Measurements from ENCODE around the gene GNB1.

Gene GNB1

GRCh38 chr1:1779691-1780597 is 110.9 kb downstream of the GNB1 start:
- DNase-seq, result no peak

- DNase-seq, result no peak
These were observed 111.6 kb downstream of the GNB1 start for GRCh38 chr1:1779320-1779675.

GRCh38 chr1:1778663-1779319 is 112.1 kb downstream of the GNB1 start:
- peak; percentile 61 for DNase-seq

- DNase-seq, result peak; percentile 85
These were observed 112.8 kb downstream of the GNB1 start, which contains the start of gene NADK for GRCh38 chr1:1777950-1778662. TSS of gene NADK (minus strand) at chr1:1778470. CDS start at chr1:1765406, 13,064 bp downstream.

GRCh38 chr1:1777583-1777899 is 113.3 kb downstream of the GNB1 start:
- DNase-seq, result no peak

- no peak for DNase-seq
These were observed 114.0 kb downstream of the GNB1 start for GRCh38 chr1:1776672-1777582.

GRCh38 chr1:1775327-1776226 is 115.3 kb downstream of the GNB1 start:
- DNase-seq, result no peak

GRCh38 chr1:1773874-1774273 is 117.0 kb downstream of the GNB1 start:
- no peak for DNase-seq

GRCh38 chr1:1771096-1771495 is 119.8 kb downstream of the GNB1 start:
- no peak for DNase-seq

- DNase-seq, result no peak
These were observed 120.8 kb downstream of the GNB1 start for GRCh38 chr1:1770102-1770501.

GRCh38 chr1:1768249-1768992 is 122.5 kb downstream of the GNB1 start:
- DNase-seq, result no peak

GRCh38 chr1:1764876-1765470 is 125.9 kb downstream of the GNB1 start:
- no peak for DNase-seq

GRCh38 chr1:1763657-1764621 is 126.9 kb downstream of the GNB1 start:
- no peak for DNase-seq

GRCh38 chr1:1761504-1762376 is 129.1 kb downstream of the GNB1 start:
- DNase-seq, result no peak

GRCh38 chr1:1760715-1761114 is 130.2 kb downstream of the GNB1 start:
- DNase-seq, result no peak

- DNase-seq, result no peak
These were observed 130.6 kb downstream of the GNB1 start for GRCh38 chr1:1760345-1760650.

- DNase-seq, result no peak
These were observed 131.2 kb downstream of the GNB1 start for GRCh38 chr1:1759456-1760344.

All from right forelimb (tissue), 1 donor.